ENCODE results near the gene MTCH1. TPM values are rescaled to one million over a fixed set of nuclear protein-coding genes. Genes with fewer than 3 reads are reported as not detected.

MTCH1 gene
- total RNA-seq, 1 donor from 2014 or later, result 267 TPM

GRCh38 chr6:37017606-37018197 is 31.7 kb upstream of the MTCH1 start:
- no peak for DNase-seq (ENCODE audit: low spot score)

- no peak for DNase-seq (ENCODE audit: low spot score)
Observed at GRCh38 chr6:37016995-37017394, 31.0 kb upstream of the MTCH1 start.

- no peak for DNase-seq (ENCODE audit: low spot score)
Observed at GRCh38 chr6:37015532-37015931, 29.5 kb upstream of the MTCH1 start.

- DNase-seq (ENCODE audit: low spot score), result no peak
Observed at GRCh38 chr6:37014667-37015066, 28.7 kb upstream of the MTCH1 start.

GRCh38 chr6:37013516-37014491 is 27.8 kb upstream of the MTCH1 start:
- DNase-seq (ENCODE audit: low spot score), result no peak

GRCh38 chr6:37011656-37012378 is 25.8 kb upstream of the MTCH1 start:
- DNase-seq (ENCODE audit: low spot score), result no peak

- DNase-seq (ENCODE audit: low spot score), result no peak
Observed at GRCh38 chr6:37010402-37010892, 24.5 kb upstream of the MTCH1 start.

GRCh38 chr6:37008484-37009465 is 22.8 kb upstream of the MTCH1 start:
- peak; percentile 56 for DNase-seq (ENCODE audit: low spot score)

- peak; percentile 45 for DNase-seq (ENCODE audit: low spot score)
Observed at GRCh38 chr6:37007340-37008043, 21.5 kb upstream of the MTCH1 start.

- DNase-seq (ENCODE audit: low spot score), result no peak
Observed at GRCh38 chr6:37006793-37007339, 20.9 kb upstream of the MTCH1 start.

- DNase-seq (ENCODE audit: low spot score), result no peak
Observed at GRCh38 chr6:37005827-37006567, 20.0 kb upstream of the MTCH1 start.

- DNase-seq (ENCODE audit: low spot score), result no peak
Observed at GRCh38 chr6:37005061-37005810, 19.2 kb upstream of the MTCH1 start, which contains the start of gene FGD2. Gene FGD2 (plus strand): TSS chr6:37005655. CDS start chr6:37005818, 163 bp downstream.

- no peak for DNase-seq (ENCODE audit: low spot score)
Observed at GRCh38 chr6:37004044-37004980, 18.3 kb upstream of the MTCH1 start.

GRCh38 chr6:36999751-37000125 is 13.7 kb upstream of the MTCH1 start:
- DNase-seq (ENCODE audit: low spot score), result no peak

- DNase-seq (ENCODE audit: low spot score), result no peak
Observed at GRCh38 chr6:36999061-36999750, 13.2 kb upstream of the MTCH1 start.

GRCh38 chr6:36998723-36999038 is 12.7 kb upstream of the MTCH1 start:
- DNase-seq (ENCODE audit: low spot score), result no peak

Measured in umbilical cord (tissue), 2 donors.